IMR-90 (cell line): ENCODE results near the gene SCLY.

ENCODE experiments used
- CHD1 ChIP-seq: IDR thresholded peaks from 2 replicates; pipeline ENCODE4 v1.6.1; 2012; ENCODE audit warnings: low read depth, low read length, improper control_type of control experiment
- POLR2A ChIP-seq: IDR thresholded peaks from 2 replicates; pipeline ENCODE4 v1.6.1; 2012; ENCODE audit warnings: mild to moderate bottlenecking, low read depth, low read length
- RAD21 ChIP-seq: IDR thresholded peaks from 2 replicates; pipeline ENCODE4 v1.6.1; 2012; ENCODE audit warnings: low read length, improper control_type of control experiment
- RFX5 ChIP-seq: IDR thresholded peaks from 2 replicates; pipeline ENCODE4 v1.8.0; 2012; ENCODE audit warnings: low read depth, mild to moderate bottlenecking, low read length, moderate library complexity
- TF ChIP-seq, protein P1 (sequence below): conservative IDR thresholded peaks from 2 replicates; pipeline ENCODE4 v1.5.1; 2012; ENCODE audit warnings: mild to moderate bottlenecking, low read depth, low read length, improper control_type of control experiment

GRCh38 chr2:238029853-238030252 is 30.9 kb upstream of the SCLY start:
- TF ChIP-seq, protein P1, sequence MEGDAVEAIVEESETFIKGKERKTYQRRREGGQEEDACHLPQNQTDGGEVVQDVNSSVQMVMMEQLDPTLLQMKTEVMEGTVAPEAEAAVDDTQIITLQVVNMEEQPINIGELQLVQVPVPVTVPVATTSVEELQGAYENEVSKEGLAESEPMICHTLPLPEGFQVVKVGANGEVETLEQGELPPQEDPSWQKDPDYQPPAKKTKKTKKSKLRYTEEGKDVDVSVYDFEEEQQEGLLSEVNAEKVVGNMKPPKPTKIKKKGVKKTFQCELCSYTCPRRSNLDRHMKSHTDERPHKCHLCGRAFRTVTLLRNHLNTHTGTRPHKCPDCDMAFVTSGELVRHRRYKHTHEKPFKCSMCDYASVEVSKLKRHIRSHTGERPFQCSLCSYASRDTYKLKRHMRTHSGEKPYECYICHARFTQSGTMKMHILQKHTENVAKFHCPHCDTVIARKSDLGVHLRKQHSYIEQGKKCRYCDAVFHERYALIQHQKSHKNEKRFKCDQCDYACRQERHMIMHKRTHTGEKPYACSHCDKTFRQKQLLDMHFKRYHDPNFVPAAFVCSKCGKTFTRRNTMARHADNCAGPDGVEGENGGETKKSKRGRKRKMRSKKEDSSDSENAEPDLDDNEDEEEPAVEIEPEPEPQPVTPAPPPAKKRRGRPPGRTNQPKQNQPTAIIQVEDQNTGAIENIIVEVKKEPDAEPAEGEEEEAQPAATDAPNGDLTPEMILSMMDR = no peak
- TF ChIP-seq RAD21 (no peak), RFX5 (no peak), POLR2A (no peak), CHD1 (no peak)
